SH-SY5Y (cell line): ENCODE data around the gene BAX.

Source experiments
- GATA2 ChIP-seq: IDR thresholded peaks from 2 replicates; pipeline ENCODE4 v1.6.1; 2011; ENCODE audit warnings: mild to moderate bottlenecking, low read depth, low read length
- GATA3 ChIP-seq: IDR thresholded peaks from 2 replicates; pipeline ENCODE4 v1.6.1; 2011; ENCODE audit warnings: low read depth, mild to moderate bottlenecking, low read length, moderate library complexity

The BAX gene

GRCh38 chr19:48950830-48951519 lies 3.7 kb upstream of the BAX start:
- no peak for TF ChIP-seq GATA2
- TF ChIP-seq GATA3 = no peak

- TF ChIP-seq GATA2 = no peak
- TF ChIP-seq GATA3 = no peak
Observed at GRCh38 chr19:48953141-48953540, 1.5 kb upstream of the BAX start.

GRCh38 chr19:48953990-48954594 lies 583 bp upstream of the BAX start:
- TF ChIP-seq GATA2 = no peak

DNA sequence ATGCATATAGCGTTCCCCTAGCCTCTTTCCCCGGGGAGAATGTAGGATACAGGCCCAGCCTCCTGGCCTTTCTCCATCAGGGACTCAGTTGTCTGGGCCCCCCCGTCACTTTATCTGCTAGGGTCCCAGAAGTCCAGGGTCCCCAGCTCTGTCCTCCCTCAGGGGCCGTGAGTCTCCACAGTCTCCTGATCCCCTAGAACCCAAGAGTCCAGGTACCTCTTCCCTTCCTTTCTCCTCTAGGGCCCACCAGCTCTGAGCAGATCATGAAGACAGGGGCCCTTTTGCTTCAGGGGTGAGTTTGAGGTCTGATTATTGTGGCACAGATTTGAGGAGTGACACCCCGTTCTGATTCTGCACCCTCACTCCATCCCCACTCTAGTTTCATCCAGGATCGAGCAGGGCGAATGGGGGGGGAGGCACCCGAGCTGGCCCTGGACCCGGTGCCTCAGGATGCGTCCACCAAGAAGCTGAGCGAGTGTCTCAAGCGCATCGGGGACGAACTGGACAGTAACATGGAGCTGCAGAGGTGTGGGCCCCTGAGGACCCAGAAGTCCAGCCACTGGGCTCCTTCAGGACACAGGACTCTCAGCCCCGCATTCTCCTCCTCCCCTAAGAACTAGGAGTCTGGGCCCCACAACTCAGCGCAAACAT lies 758 bp downstream of the BAX start:
- no peak for TF ChIP-seq GATA3
- TF ChIP-seq GATA2 = no peak

GRCh38 chr19:48958006-48958405 lies 3.3 kb downstream of the BAX start:
- TF ChIP-seq GATA3 (no peak), GATA2 (no peak)

GRCh38 chr19:48959341-48960239 lies 4.9 kb downstream of the BAX start:
- TF ChIP-seq GATA2 (no peak), GATA3 (no peak)

DNA sequence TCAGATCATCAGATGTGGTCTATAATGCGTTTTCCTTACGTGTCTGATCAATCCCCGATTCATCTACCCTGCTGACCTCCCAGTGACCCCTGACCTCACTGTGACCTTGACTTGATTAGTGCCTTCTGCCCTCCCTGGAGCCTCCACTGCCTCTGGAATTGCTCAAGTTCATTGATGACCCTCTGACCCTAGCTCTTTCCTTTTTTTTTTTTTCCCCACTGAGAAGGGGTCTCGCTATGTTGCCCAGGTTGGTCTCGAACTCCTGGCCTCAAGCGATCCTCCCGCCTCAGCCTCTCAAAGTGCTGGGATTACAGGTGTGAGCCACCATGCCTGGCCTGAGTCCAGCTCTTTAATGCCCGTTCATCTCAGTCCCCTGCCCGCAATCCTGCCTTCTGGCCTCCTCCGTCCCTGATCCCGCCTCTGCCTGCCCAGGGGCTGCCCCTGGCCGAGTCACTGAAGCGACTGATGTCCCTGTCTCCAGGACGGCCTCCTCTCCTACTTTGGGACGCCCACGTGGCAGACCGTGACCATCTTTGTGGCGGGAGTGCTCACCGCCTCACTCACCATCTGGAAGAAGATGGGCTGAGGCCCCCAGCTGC lies 6.5 kb downstream of the BAX start:
- TF ChIP-seq GATA3 = no peak
- TF ChIP-seq GATA2 = no peak

GRCh38 chr19:48961673-48962028 lies 7.0 kb downstream of the BAX start:
- TF ChIP-seq GATA3 (no peak), GATA2 (no peak)

DNA sequence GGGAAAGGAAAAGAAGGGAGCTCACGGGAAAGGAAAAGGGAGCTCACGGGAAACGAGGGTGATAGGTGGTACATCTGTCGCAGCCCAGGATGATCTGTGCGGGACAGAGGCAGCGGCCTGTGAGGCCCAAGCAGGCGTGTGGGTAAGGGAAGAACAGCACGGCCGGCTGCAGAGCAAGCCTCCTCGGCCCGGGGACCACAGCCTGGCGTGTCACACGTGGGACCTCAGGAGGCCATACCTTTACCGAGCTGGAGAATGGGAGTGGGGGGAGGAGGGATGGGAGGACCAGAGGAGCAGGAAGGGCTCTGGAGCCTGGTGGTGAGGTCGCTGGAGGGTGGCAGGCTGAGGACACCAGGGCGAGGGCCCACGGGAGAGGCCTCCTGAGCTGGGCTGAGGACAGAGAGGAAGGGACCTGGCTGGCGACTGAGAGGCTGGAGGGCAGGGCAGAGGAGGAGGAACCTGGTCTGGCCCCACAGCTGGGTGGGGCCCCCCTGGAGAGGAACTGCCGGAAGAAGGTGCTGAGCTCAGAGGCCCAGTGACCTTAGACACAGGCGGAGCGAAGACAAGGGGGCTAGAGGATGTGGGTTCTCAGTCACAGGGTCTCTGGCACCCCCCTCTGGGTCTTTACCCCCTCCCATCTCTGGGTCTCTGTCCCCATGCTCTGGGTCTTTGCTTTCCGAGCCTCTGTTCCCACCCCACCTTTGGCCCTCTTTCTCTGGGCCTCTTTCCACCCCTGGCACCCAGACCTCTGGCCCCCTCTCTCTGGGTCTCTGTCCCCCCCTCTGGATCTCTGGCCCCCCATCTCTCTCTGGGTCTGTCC lies 7.6 kb downstream of the BAX start:
- TF ChIP-seq GATA2 (no peak), GATA3 (no peak)

- TF ChIP-seq GATA3 (no peak), GATA2 (no peak)
Observed at GRCh38 chr19:48962849-48963165, 8.1 kb downstream of the BAX start.

- no peak for TF ChIP-seq GATA2
- no peak for TF ChIP-seq GATA3
Observed at GRCh38 chr19:48963371-48964204, 8.9 kb downstream of the BAX start.

DNA sequence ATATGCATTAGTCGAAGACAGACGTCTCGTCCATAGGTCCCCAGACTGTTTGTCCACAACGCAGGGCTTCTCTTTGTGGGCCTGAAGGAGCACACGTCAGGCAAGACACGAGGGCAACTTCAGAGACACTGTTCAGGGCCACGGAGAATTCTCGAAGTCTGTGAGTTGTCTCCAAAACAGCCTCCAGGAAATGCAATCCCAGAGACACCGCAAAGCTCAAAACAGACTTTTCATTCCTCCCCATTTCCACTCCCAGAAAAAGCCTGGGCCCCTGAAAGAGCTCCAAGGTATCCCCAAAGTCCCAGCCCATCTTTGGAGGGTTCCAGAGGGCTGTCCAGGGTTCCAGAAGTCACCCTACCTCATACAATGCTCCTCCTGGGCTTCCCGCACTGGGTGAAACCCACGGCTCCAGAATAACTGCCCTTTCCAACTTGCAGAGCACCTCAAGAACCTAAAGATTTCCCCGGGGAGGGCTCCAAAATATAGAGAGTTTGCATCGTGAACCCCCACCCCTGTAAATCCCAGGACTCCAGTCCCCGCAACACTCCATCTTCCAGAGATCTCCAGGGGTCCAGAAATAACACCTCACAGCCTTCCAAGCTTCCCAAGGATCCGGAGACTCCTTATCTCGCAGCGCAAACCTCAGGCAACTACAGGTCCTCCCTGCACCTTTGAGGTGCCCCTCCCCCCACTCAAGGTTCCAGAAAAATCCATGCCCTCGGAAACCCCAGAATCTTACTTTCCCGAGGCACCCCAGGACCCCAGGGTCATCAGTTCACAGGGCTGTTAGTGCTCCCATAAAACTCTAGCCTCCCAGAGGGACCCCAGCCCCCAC lies 9.7 kb downstream of the BAX start:
- TF ChIP-seq GATA3 = no peak
- TF ChIP-seq GATA2 = no peak
